Activated CD4-positive, alpha-beta T cell treated with anti-CD3 and anti-CD28 coated beads, Interleukin-2, amount 50 U/mL, for 24 hours (primary cell): ENCODE results near the gene CHEK1.
"Not testable (repeated sequence)": the region's sequence is repeated elsewhere in the genome, so short reads cannot be mapped to it uniquely, and the experiment has no call there.

Experiments used
- DNase-seq, 2 donors: peaks; one replicate each; pipeline ENCODE4 v3.0.0-alpha.2; 2020; ENCODE audit warnings: low read depth in 1 of 2, low spot score in 1 of 2

CHEK1 gene

DNA sequence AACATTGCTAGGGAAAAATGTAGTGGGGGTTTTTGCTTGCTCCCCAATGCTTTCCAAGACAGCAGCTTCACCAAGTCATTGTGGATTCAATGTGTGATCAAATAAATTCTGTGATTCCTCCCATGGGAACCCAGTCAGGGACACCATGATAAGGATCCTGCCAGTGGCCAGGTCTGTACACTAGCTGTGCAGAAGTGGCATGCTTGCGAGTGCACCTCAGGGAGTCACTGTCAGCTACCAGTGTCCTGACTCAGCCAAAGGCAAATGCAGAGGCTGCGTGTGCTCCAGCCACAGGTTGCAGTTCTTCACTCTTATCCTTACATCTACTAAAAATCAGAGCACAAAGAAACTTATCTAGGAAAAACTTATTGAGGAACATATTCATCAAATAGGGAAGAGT is 65.0 kb downstream of the CHEK1 start:
- no peak for DNase-seq

- DNase-seq, result no peak
Measured at GRCh38 chr11:125692887-125693286, 67.9 kb downstream of the CHEK1 start.

DNA sequence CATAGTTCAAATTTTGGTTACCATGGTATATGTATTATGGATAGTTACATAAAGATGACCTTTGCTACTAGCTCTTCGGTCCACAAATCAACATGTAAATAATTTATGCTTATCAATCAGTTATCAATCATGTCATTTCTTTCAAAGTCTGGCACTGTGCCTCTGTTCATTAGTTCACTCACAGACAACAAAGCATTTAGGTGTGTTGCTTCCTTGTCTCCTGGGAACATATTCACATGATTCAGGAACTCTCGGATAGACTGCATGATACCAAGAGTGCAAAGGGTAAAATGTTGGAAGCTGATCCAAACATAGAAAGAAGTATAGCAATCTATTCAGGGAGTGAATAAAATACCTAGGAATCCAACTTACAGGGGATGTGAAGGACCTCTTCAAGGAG is 70.0 kb downstream of the CHEK1 start:
- DNase-seq, result no peak

- DNase-seq, result no peak
Measured at GRCh38 chr11:125701018-125701610, 76.2 kb downstream of the CHEK1 start.

DNA sequence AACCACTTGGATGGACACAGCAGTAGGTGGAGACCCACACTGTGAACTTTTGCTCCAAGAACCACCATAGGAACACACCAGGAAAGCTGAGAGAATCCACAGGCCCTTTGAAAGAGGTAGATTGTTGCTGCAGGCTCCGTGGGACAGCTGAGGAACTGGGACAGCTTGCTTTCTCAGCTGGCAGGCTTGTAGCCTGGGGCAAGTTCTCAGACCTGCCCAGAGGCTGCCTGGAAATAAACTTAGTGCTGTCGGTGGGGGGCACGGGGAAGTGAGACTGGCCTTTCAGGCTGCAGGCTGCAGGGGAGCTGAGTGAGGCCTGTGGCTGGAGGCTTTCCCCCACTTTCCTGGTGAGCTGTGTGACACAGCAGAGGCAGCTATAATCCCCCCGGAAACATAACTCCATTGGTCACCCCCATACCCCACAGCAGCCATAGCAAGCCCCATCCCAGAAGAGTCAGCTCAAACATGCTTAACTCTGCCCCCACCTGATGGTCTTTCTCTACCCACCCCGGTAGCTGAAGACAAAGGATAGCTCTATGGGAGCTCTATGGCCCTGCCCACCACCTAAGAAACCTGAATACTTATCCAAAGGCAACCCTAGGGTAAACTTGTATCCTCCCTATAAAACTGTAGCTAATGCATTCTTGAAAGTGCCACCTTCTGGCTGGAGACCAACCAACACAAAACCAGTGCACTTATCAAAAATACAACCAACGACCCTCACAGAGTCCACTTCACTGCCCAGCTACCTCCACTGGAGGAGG is 77.1 kb downstream of the CHEK1 start:
- no peak for DNase-seq

DNA sequence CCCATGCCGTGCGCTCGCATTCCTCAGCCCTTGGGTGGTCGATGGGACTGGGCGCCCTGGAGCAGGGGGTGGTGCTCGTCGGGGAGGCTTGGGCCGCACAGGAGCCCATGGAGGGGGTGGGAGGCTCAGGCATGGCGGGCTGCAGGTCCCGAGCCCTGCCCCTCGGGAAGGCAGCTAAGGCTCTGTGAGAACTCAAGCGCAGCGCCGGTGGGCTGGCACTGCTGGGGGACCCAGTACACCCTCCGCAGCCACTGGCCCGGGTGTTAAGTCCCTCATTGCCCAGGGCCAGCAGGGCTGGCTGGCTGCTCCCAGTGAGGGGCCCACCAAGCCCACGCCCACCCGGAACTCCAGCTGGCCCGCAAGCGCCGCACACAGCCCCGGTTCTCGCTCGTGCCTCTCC is 79.7 kb downstream of the CHEK1 start:
- not testable (repeated sequence) for DNase-seq

GRCh38 chr11:125720781-125721180 is 95.8 kb downstream of the CHEK1 start:
- DNase-seq, result no peak

- DNase-seq, result no peak
Measured at GRCh38 chr11:125724125-125724524, 99.2 kb downstream of the CHEK1 start.
